HCT116 (cell line): Measurements from ENCODE around the gene PPIG. TPM values are rescaled to one million over a fixed set of nuclear protein-coding genes. Genes with fewer than 3 reads are reported as not detected.

Source experiments
- ATAC-seq: fragments of 200-7000 bp; cut with Tn5 transposase; 2 replicates; pipeline ENCODE4 v1.9.1; 2020; ENCODE audit warnings: mild to moderate bottlenecking, moderate library complexity
- BruUV-seq: library from RNA; stranded (reverse); fragments of 400-500 nt; replicated peaks from 2 replicates; lab custom pipeline; 2021; lab: Mats Ljungman, UMichigan
- CTCF ChIA-PET: fragments of 300-600 bp; sonication (Branson Sonifier 250); formaldehyde crosslinking; loops from one replicate; lab custom pipeline; 2021; ENCODE audit warnings: antibody characterized with exemption; lab: Charles Lee
- POLR2A ChIA-PET: fragments of 300-600, 350-600 bp; sonication (Branson Sonifier 250); formaldehyde crosslinking; loops from one replicate; lab custom pipeline; 2021; ENCODE audit warnings: antibody characterized with exemption; lab: Charles Lee
- RAD21 ChIA-PET, 2 experiments: fragments of 300-600 bp; sonication (Branson Sonifier 250); formaldehyde crosslinking; loops; one replicate each; lab custom pipeline; 2023; ENCODE audit warnings: low total read pairs in 2 of 2; ENCODE audit not compliant: uncharacterized antibody in 2 of 2, unreplicated experiment in 2 of 2, low non-redundant PET in 1 of 2; lab: Charles Lee
- DNase-seq: peaks from one replicate; pipeline ENCODE4 v3.0.0-alpha.2; 2010; ENCODE audit warnings: low read depth, low spot score
- H2AFZ ChIP-seq: fragments of 200-600 bp; shearing (Covaris generic), sonication (generic); 2 replicates; pipeline ENCODE4 v1.6.1; 2017; ENCODE audit warnings: low read depth, mixed run types, mixed read lengths, antibody characterized with exemption, low read length; ENCODE audit not compliant: poor library complexity, severe bottlenecking
- H3K27ac ChIP-seq: 2 replicates; pipeline ENCODE4 v1.5.1; 2012; ENCODE audit warnings: low read depth, low read length
- H3K27me3 ChIP-seq: fragments of 200-600 bp; sonication (generic); 2 replicates; pipeline ENCODE4 v1.6.1; 2016; ENCODE audit warnings: mixed run types, low read length, mixed read lengths; ENCODE audit not compliant: insufficient read depth
- H3K36me3 ChIP-seq, 2 experiments: fragments of 200-500 bp in 1 of 2; fragments of 200-600 bp in 1 of 2; sonication (Bioruptor generic) in 1 of 2; sonication (generic) in 1 of 2; 2 replicates each; pipeline versions ENCODE4 v1.5.1 to v1.6.1; 2014 to 2016; ENCODE audit warnings: low read length in 2 of 2, inconsistent platforms in 1 of 2, mixed read lengths in 1 of 2, mixed run types in 1 of 2; ENCODE audit not compliant: insufficient read depth in 2 of 2, control insufficient read depth in 1 of 2
- H3K4me1 ChIP-seq, 2 experiments: fragments of 200-600 bp in 1 of 2; sonication (generic) in 1 of 2; 2 replicates each; pipeline versions ENCODE4 v1.5.1 to v1.6.1; 2012 to 2017; ENCODE audit warnings: low read length in 2 of 2, inconsistent platforms in 1 of 2, mild to moderate bottlenecking in 1 of 2, mixed read lengths in 1 of 2, mixed run types in 1 of 2, moderate library complexity in 1 of 2; ENCODE audit not compliant: insufficient read depth in 2 of 2, control insufficient read depth in 1 of 2
- H3K4me2 ChIP-seq: fragments of 200-600 bp; sonication (generic); 2 replicates; pipeline ENCODE4 v1.6.1; 2017; ENCODE audit warnings: mixed run types, low read length, mixed read lengths
- H3K4me3 ChIP-seq, 2 experiments: fragments of 200-600 bp in 1 of 2; sonication (generic) in 1 of 2; replicated peaks in 1 of 2; 2 replicates each; pipeline ENCODE4 v1.5.1; 2011 to 2016; ENCODE audit warnings: low read length in 2 of 2, control low read depth in 1 of 2, low read depth in 1 of 2, mild to moderate bottlenecking in 1 of 2, mixed read lengths in 1 of 2, mixed run types in 1 of 2
- H3K79me2 ChIP-seq: fragments of 200-600 bp; sonication (generic); 2 replicates; pipeline ENCODE4 v1.6.1; 2017; ENCODE audit warnings: mild to moderate bottlenecking, mixed run types, low read length, moderate library complexity, mixed read lengths; ENCODE audit not compliant: insufficient read depth
- H3K9ac ChIP-seq: fragments of 200-600 bp; sonication (generic); 2 replicates; pipeline ENCODE4 v1.6.1; 2016; ENCODE audit warnings: low read length, mixed read lengths
- H3K9me2 ChIP-seq: fragments of 200-600 bp; sonication (generic), shearing (Covaris generic); 2 replicates; pipeline ENCODE4 v1.6.1; 2017; ENCODE audit warnings: mixed run types, mild to moderate bottlenecking, moderate library complexity; ENCODE audit not compliant: insufficient read depth
- H3K9me3 ChIP-seq, 2 experiments: fragments of 200-500 bp in 1 of 2; fragments of 200-600 bp in 1 of 2; sonication (Bioruptor generic) in 1 of 2; sonication (generic) in 1 of 2; 2 replicates each; pipeline ENCODE4 v1.6.1; 2014 to 2017; ENCODE audit warnings: low read length in 2 of 2, mixed read lengths in 2 of 2, inconsistent platforms in 1 of 2, low read depth in 1 of 2, mild to moderate bottlenecking in 1 of 2, mixed run types in 1 of 2, moderate library complexity in 1 of 2; ENCODE audit not compliant: control insufficient read depth in 1 of 2, insufficient read depth in 1 of 2
- H4K20me1 ChIP-seq: fragments of 200-600 bp; sonication (generic), shearing (Covaris generic); 2 replicates; pipeline ENCODE4 v1.6.1; 2017; ENCODE audit warnings: mixed run types, mild to moderate bottlenecking, moderate library complexity; ENCODE audit not compliant: insufficient read depth
- CBX3 ChIP-seq: IDR thresholded peaks from 2 replicates; pipeline ENCODE4 v1.6.1; 2012; ENCODE audit warnings: low read depth
- CEBPB ChIP-seq: IDR thresholded peaks from 2 replicates; pipeline ENCODE4 v1.6.1; 2012; ENCODE audit warnings: low read depth
- ELF1 ChIP-seq: IDR thresholded peaks from 2 replicates; pipeline ENCODE4 v1.6.1; 2012; ENCODE audit warnings: low read depth, borderline replicate concordance
- EZH2phosphoT487 ChIP-seq: fragments of 200-600 bp; IDR thresholded peaks from 2 replicates; pipeline ENCODE4 v1.6.1; 2018; ENCODE audit warnings: antibody characterized with exemption, borderline replicate concordance
- FOSL1 ChIP-seq: IDR thresholded peaks from 2 replicates; pipeline ENCODE4 v1.6.1; 2012; ENCODE audit warnings: low read depth
- REST ChIP-seq: IDR thresholded peaks from 2 replicates; pipeline ENCODE4 v1.6.1; 2012; ENCODE audit warnings: low read depth
- SP1 ChIP-seq: IDR thresholded peaks from 2 replicates; pipeline ENCODE4 v1.6.1; 2012; ENCODE audit warnings: low read depth
- SRF ChIP-seq: IDR thresholded peaks from 2 replicates; pipeline ENCODE4 v1.6.1; 2012; ENCODE audit warnings: low read depth
- TCF7L2 ChIP-seq: IDR thresholded peaks from 2 replicates; pipeline ENCODE4 v1.7.0; 2011; ENCODE audit warnings: borderline replicate concordance, inconsistent platforms; ENCODE audit not compliant: insufficient read depth, insufficient read length; ENCODE audit errors: extremely low read depth
- ZFX ChIP-seq: fragments of 450-650 bp; IDR thresholded peaks from 2 replicates; pipeline ENCODE4 v1.6.1; 2017
- ZNF274 ChIP-seq: fragments of 200-500 bp; sonication (Bioruptor generic); IDR thresholded peaks from 2 replicates; pipeline ENCODE4 v1.6.1; 2014; ENCODE audit warnings: mild to moderate bottlenecking, low read depth, low read length, inconsistent platforms
- intact Hi-C: fragments of 100-400 bp; cut with micrococcal nuclease; formaldehyde crosslinking; loops from 2 replicates; pipeline ENCODE4 v1.10.0; 2022
- total RNA-seq: library from RNA; stranded (reverse); gene quantifications from one replicate; pipeline ENCODE4 v1.2.1, GENCODE V29; 2021; ENCODE audit not compliant: unreplicated experiment
- TF ChIP-seq, protein P1 (sequence below), 3 experiments: fragments of 200-600 bp in 1 of 3; sonication (generic) in 1 of 3; IDR thresholded peaks in 2 of 3; conservative IDR thresholded peaks in 1 of 3; 2 replicates each; pipeline ENCODE4 v1.5.1; 2012 to 2017; ENCODE audit warnings: low read depth in 2 of 3, low read length in 2 of 3, antibody characterized with exemption in 1 of 3, borderline replicate concordance in 1 of 3, control low read depth in 1 of 3, mild to moderate bottlenecking in 1 of 3, mixed read lengths in 1 of 3, mixed run types in 1 of 3, moderate library complexity in 1 of 3; ENCODE audit not compliant: insufficient read depth in 1 of 3
- TF ChIP-seq, protein P2 (sequence below): IDR thresholded peaks from 2 replicates; pipeline ENCODE4 v1.6.1; 2012

The PPIG gene
- total RNA-seq, 1 experiment from 2014 or later, result 55.3 TPM

DNA sequence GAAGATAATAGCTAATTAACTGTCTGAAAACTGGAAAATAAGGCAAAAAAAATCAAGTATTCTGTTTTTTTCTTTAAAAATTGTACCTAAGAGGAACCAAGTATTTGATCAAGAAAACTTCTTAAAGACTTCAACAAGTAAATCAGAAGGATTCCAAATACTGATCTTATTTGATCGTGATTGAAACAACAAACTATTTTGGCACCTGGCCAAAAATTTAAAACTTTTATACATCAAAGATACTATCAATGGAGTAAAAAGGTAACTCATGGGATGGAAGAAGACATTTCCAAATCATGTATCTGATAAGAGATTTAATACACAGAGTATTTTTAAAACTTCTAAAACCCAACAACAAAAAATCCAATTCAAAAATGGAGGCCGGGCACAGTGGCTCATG, 63.3 kb downstream of the PPIG start:
- Histone ChIP-seq H3K27ac (no peak overlapping the region), H3K36me3 (no peaks in the 10 kb centered on the region), H3K79me2 (no peaks in the 10 kb centered on the region), H3K9me3 (no peaks in the 10 kb centered on the region), H2AFZ (no peak overlapping the region), H3K9ac (no peak overlapping the region), H3K4me1 (no peaks in the 10 kb centered on the region), H3K4me3 (no peak overlapping the region), H3K27me3 (no peaks in the 10 kb centered on the region), H3K9me2 (no peaks in the 10 kb centered on the region), H3K4me2 (no peak overlapping the region), H4K20me1 (no peaks in the 10 kb centered on the region)
- ChIA-PET CTCF (no interaction called here), RAD21 (no interaction called here), POLR2A (no interaction called here)
- TF ChIP-seq, protein P1, sequence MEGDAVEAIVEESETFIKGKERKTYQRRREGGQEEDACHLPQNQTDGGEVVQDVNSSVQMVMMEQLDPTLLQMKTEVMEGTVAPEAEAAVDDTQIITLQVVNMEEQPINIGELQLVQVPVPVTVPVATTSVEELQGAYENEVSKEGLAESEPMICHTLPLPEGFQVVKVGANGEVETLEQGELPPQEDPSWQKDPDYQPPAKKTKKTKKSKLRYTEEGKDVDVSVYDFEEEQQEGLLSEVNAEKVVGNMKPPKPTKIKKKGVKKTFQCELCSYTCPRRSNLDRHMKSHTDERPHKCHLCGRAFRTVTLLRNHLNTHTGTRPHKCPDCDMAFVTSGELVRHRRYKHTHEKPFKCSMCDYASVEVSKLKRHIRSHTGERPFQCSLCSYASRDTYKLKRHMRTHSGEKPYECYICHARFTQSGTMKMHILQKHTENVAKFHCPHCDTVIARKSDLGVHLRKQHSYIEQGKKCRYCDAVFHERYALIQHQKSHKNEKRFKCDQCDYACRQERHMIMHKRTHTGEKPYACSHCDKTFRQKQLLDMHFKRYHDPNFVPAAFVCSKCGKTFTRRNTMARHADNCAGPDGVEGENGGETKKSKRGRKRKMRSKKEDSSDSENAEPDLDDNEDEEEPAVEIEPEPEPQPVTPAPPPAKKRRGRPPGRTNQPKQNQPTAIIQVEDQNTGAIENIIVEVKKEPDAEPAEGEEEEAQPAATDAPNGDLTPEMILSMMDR (IDR thresholded peaks at IDR 0.05 in 2 of 3, conservative IDR thresholded peaks at IDR 0.05 in 1 of 3; ENCODE audit: borderline replicate concordance in 1 of 3, insufficient read depth in 1 of 3, low read depth in 2 of 3, low read length in 2 of 3), result no peak
- TF ChIP-seq SP1 (no peak), TCF7L2 (no peak), REST (no peak), EZH2phosphoT487 (no peak), ZNF274 (no peak), ELF1 (no peak), ZFX (no peak), CBX3 (no peak), CEBPB (no peak), FOSL1 (no peak), SRF (no peak)
- TF ChIP-seq, protein P2, sequence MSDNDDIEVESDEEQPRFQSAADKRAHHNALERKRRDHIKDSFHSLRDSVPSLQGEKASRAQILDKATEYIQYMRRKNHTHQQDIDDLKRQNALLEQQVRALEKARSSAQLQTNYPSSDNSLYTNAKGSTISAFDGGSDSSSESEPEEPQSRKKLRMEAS, result no peak
- no TSS peak for BruUV-seq
- intact Hi-C loops, result no loop called here
- ATAC-seq, result no peak
- DNase-seq, result no peak
